ENCODE data around the gene MMP15.

The MMP15 gene

GRCh38 chr16:58032710-58033293 is 7.2 kb downstream of the MMP15 start:
- DNase-seq (ENCODE audit: insufficient read length, low spot score) (no peak), FAIRE-seq (no peak)
- TF ChIP-seq, protein P1, sequence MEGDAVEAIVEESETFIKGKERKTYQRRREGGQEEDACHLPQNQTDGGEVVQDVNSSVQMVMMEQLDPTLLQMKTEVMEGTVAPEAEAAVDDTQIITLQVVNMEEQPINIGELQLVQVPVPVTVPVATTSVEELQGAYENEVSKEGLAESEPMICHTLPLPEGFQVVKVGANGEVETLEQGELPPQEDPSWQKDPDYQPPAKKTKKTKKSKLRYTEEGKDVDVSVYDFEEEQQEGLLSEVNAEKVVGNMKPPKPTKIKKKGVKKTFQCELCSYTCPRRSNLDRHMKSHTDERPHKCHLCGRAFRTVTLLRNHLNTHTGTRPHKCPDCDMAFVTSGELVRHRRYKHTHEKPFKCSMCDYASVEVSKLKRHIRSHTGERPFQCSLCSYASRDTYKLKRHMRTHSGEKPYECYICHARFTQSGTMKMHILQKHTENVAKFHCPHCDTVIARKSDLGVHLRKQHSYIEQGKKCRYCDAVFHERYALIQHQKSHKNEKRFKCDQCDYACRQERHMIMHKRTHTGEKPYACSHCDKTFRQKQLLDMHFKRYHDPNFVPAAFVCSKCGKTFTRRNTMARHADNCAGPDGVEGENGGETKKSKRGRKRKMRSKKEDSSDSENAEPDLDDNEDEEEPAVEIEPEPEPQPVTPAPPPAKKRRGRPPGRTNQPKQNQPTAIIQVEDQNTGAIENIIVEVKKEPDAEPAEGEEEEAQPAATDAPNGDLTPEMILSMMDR (IDR thresholded peaks at IDR 0.05; ENCODE audit: insufficient read depth, missing control alignments): no peak

- no peak for FAIRE-seq
- TF ChIP-seq, protein P1 (IDR thresholded peaks at IDR 0.05; ENCODE audit: insufficient read depth, missing control alignments): no peak
- DNase-seq (ENCODE audit: insufficient read length, low spot score): no peak
Measured at GRCh38 chr16:58034128-58034685, 8.7 kb downstream of the MMP15 start.

DNA sequence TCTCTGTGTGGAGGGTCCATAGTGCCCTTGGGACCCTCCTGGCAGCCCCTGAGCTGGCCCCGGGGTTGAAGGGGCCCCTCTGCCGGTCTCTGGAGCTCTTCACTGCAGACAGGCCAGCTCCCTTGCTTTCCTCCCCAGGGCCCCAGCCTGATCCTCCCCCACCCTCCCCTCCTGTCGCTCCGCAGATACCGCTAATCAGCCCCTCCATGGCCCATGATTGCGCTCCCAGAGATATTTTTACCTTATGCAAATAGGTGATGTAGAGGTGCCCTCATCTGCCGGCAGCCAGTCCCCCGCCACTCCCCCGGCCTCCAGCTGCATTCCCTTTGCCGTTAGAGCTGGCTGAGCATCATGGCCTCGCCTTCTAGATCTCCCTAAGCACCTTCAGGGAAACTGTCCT is 9.2 kb downstream of the MMP15 start:
- no peak for DNase-seq (ENCODE audit: insufficient read length, low spot score)
- TF ChIP-seq, protein P1 (IDR thresholded peaks at IDR 0.05; ENCODE audit: insufficient read depth, missing control alignments): no peak
- FAIRE-seq: no peak

DNA sequence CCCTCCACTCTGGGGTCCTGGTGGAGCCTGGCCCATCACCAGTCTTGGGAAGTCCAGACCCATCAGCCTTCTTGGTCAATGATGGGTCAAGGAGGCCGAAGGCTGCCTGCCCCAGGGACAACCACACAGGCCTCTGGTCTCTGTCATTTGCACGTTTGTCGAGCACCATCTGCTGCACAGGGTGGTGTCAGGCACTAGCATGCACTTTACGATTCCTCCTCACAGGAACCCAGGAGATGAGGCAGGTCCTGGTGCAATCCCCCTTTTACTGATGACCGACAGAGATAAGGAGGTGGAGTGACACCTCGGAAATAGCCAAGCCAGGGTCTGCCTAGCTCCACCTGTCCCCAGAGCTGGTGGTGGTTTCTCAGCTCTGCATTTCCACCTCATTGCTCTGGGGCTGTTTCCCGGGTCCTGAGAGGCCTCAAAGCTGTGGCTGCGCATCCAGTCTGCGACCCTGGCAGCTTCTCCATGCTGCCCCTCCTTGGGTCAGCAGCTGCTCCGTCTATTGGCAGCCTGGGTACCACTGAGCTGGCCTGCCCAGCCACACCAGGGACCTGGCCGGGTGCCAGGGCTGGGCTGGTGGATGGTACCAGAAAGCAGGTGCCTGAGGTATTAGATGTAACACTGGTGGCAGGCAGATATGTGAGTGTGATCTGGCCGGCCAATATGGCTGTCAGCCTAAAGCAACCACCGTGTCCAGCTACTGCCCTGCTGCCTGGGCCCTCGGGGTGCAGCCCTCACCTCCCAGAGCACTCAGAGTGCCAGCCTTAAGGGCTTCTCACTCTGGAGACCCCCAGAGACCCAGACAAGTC is 10.0 kb downstream of the MMP15 start:
- no peak for DNase-seq (ENCODE audit: insufficient read length, low spot score)
- TF ChIP-seq, protein P1 (IDR thresholded peaks at IDR 0.05; ENCODE audit: insufficient read depth, missing control alignments): no peak
- no peak for FAIRE-seq

GRCh38 chr16:58036943-58037342 is 11.4 kb downstream of the MMP15 start:
- FAIRE-seq (no peak), DNase-seq (ENCODE audit: insufficient read length, low spot score) (no peak)
- TF ChIP-seq, protein P1 (IDR thresholded peaks at IDR 0.05; ENCODE audit: insufficient read depth, missing control alignments): no peak

GRCh38 chr16:58037365-58038057 is 12.0 kb downstream of the MMP15 start:
- no peak for FAIRE-seq
- no peak for DNase-seq (ENCODE audit: insufficient read length, low spot score)
- TF ChIP-seq, protein P1 (IDR thresholded peaks at IDR 0.05; ENCODE audit: insufficient read depth, missing control alignments): no peak
